Kidney (tissue), 14 donors: ENCODE results near the gene TMEM151A. TPM values are rescaled to one million over a fixed set of nuclear protein-coding genes. Genes with fewer than 3 reads are reported as not detected.

Experiments used
- DNase-seq, 5 donors: peaks; one replicate each; pipeline ENCODE4 v3.0.0-alpha.2; 2013 to 2020
- FAIRE-seq: peaks from 2 replicates; lab custom pipeline; 2012; peaks lifted over from hg19 to GRCh38; lab: Jason Lieb, UNC
- H3K27ac ChIP-seq, 2 donors: one replicate each; pipeline ENCODE4 v1.7.0; 2013; ENCODE audit warnings: low read depth in 2 of 2, low read length in 2 of 2, inconsistent platforms in 1 of 2
- H3K27me3 ChIP-seq: one replicate; pipeline ENCODE4 v1.7.1; 2013; ENCODE audit warnings: low read length, inconsistent platforms; ENCODE audit not compliant: control insufficient read depth, insufficient read depth
- H3K36me3 ChIP-seq, 3 donors: one replicate each; pipeline versions ENCODE4 v1.7.0 to v1.7.1; 2013; ENCODE audit warnings: low read length in 3 of 3, control low read depth in 1 of 3, inconsistent platforms in 1 of 3; ENCODE audit not compliant: insufficient read depth in 3 of 3, control insufficient read depth in 2 of 3
- H3K4me1 ChIP-seq, 3 donors: one replicate each; pipeline versions ENCODE4 v1.7.0 to v1.7.1; 2013; ENCODE audit warnings: low read length in 3 of 3, inconsistent platforms in 1 of 3, low read depth in 1 of 3; ENCODE audit not compliant: control insufficient read depth in 2 of 3, insufficient read depth in 2 of 3
- H3K4me3 ChIP-seq, 3 donors: one replicate each; pipeline versions ENCODE4 v1.7.0 to v1.8.1; 2013; ENCODE audit warnings: low read length in 3 of 3, control low read depth in 1 of 3, inconsistent platforms in 1 of 3
- H3K9ac ChIP-seq, 3 donors: one replicate each; pipeline versions ENCODE4 v1.7.0 to v1.7.1; 2013; ENCODE audit warnings: low read length in 3 of 3, control low read depth in 1 of 3, inconsistent platforms in 1 of 3
- H3K9me3 ChIP-seq, 3 donors: one replicate each; pipeline versions ENCODE4 v1.7.0 to v1.7.1; 2013; ENCODE audit warnings: low read length in 3 of 3, control low read depth in 1 of 3, inconsistent platforms in 1 of 3; ENCODE audit not compliant: control insufficient read depth in 2 of 3, insufficient read depth in 1 of 3
- CTCF ChIP-seq: IDR thresholded peaks from 3 replicates; pipeline ENCODE4 v1.5.1; 2012; ENCODE audit warnings: mild to moderate bottlenecking, moderate library complexity, borderline replicate concordance; ENCODE audit not compliant: insufficient read depth; ENCODE audit errors: extremely low read depth
- intact Hi-C: fragments of 100-400 bp; cut with DNase I; formaldehyde crosslinking; loops from one replicate; pipeline ENCODE4 v1.11.1; 2022
- polyA plus RNA-seq: library from polyadenylated mRNA; stranded (reverse); fragments of 350-450 nt; fragmentation: Illumina TruSeq; extraction: RNeasy Lipid Tissue Mini Kit (QIAGEN cat#74804); gene quantifications from one replicate; pipeline ENCODE4 v1.2.3, GENCODE V29; 2014; ENCODE audit warnings: low read depth, low replicate concordance; ENCODE audit not compliant: insufficient read depth
- total RNA-seq: library from RNA; stranded (reverse); fragmentation: NEBNext Ultra II Directional; extraction: Animal tissue kit (Norgen Biotek cat#: 25700); gene quantifications from one replicate; pipeline ENCODE4 v1.2.1, GENCODE V29; 2021
- donor health status: control.
- donor health status: control.
- donor health status: control.
- donor health status: control.
- donor health status: control.
- donor health status: DM: yes; HTN: yes; CAD: no.
- donor health status: Normal renal cell carcinoma (clear cell type).

The TMEM151A gene
- total and polyA plus RNA-seq, 2 donors from 2014 or later, result 0.19 TPM; not detected in 1

- no peak overlapping the region for H3K27ac ChIP-seq
- DNase-seq (no peak), FAIRE-seq (no peak)
- no peak overlapping the region for H3K4me3 ChIP-seq
- intact Hi-C loops, result no loop called here
- H3K9me3 ChIP-seq, result no peaks in the 10 kb centered on the region
- H3K36me3 ChIP-seq, result peaks cover 2 to 7% (median 4%) of the 10 kb centered on the region in 3 donors
- H3K4me1 ChIP-seq, result peaks cover 0 to 12% (median 4%) of the 10 kb centered on the region in 3 donors
- TF ChIP-seq CTCF, result no peak
- no peak overlapping the region for H3K9ac ChIP-seq
- H3K27me3 ChIP-seq, result no peaks in the 10 kb centered on the region
Observed at GRCh38 chr11:66262191-66262590, 29.5 kb upstream of the TMEM151A start.

DNA sequence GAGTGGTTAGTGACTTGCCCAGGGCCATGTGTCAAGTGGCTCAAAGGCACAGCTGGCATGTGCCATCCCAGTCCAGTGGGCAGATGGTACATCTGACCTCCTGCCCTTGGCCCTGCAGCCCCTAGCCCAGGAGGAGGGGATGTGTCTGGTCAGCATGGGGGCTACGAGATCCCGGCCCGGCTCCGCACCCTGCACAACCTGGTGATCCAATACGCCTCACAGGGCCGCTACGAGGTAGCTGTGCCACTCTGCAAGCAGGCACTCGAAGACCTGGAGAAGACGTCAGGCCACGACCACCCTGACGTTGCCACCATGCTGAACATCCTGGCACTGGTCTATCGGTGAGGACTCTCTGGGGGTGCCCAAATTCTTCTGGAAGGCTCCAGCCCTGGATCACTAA lies 29.0 kb upstream of the TMEM151A start:
- TF ChIP-seq CTCF, result no peak
- Histone ChIP-seq H3K4me1 (peaks cover 0 to 11% (median 4%) of the 10 kb centered on the region in 3 donors), H3K4me3 (no peak overlapping the region), H3K9me3 (no peaks in the 10 kb centered on the region), H3K36me3 (peaks cover 2 to 7% (median 4%) of the 10 kb centered on the region in 3 donors), H3K9ac (no peak overlapping the region), H3K27me3 (no peaks in the 10 kb centered on the region), H3K27ac (no peak overlapping the region)
- intact Hi-C loops, result no loop called here
- DNase-seq, result no peak
- no peak for FAIRE-seq

DNA sequence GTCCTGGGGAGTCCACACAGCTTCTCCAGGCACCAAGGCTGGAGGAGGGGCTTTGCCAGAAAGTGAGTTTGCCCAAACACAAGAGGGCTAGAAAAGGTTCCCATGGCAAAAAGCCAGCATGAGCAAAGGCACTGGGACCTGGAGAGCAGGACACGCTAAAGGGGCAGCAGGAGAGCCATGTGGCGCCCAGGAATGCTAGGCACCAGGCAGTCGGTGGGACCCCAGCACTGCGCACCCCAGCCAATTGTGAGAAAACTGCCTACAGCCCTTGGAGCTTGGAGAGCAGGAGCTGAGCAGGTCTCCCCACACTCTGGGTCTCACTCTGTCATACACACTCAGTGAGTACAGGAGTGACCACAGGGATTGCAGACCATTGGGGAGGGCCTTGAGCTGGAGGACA lies 28.5 kb upstream of the TMEM151A start:
- H3K9ac ChIP-seq, result no peak overlapping the region
- no peak overlapping the region for H3K27ac ChIP-seq
- intact Hi-C loops, result no loop called here
- H3K4me3 ChIP-seq, result no peak overlapping the region
- H3K9me3 ChIP-seq, result no peaks in the 10 kb centered on the region
- no peak for FAIRE-seq
- H3K36me3 ChIP-seq, result peaks cover 2 to 7% (median 4%) of the 10 kb centered on the region in 3 donors
- no peak for DNase-seq
- TF ChIP-seq CTCF, result no peak
- peaks cover 0 to 11% (median 4%) of the 10 kb centered on the region in 3 donors for H3K4me1 ChIP-seq
- no peaks in the 10 kb centered on the region for H3K27me3 ChIP-seq

GRCh38 chr11:66263785-66264184 lies 27.9 kb upstream of the TMEM151A start:
- Histone ChIP-seq H3K9me3 (no peaks in the 10 kb centered on the region), H3K4me3 (no peak overlapping the region), H3K4me1 (peaks cover 0 to 6% (median 0%) of the 10 kb centered on the region in 3 donors), H3K27ac (no peak overlapping the region), H3K36me3 (peaks cover 2 to 7% (median 4%) of the 10 kb centered on the region in 3 donors), H3K27me3 (no peaks in the 10 kb centered on the region), H3K9ac (no peak overlapping the region)
- no peak for DNase-seq
- FAIRE-seq, result no peak
- intact Hi-C loops, result no loop called here
- no peak for TF ChIP-seq CTCF
